DOHH2 (cell line): ENCODE data around the gene N4BP2L1.

ENCODE experiments used
- H3F3A ChIP-seq: fragments of 200-600 bp; sonication (generic), shearing (Covaris generic); 2 replicates; pipeline ENCODE4 v1.6.0; 2016; ENCODE audit warnings: antibody characterized with exemption, mild to moderate bottlenecking; ENCODE audit not compliant: control insufficient read depth, insufficient read depth
- H3K27ac ChIP-seq: fragments of 200-600 bp; sonication (generic); 2 replicates; pipeline ENCODE4 v1.5.1; 2014; ENCODE audit warnings: low read depth, mild to moderate bottlenecking, low read length, moderate library complexity
- H3K27me3 ChIP-seq: fragments of 200-600 bp; sonication (generic); 2 replicates; pipeline ENCODE4 v1.6.1; 2014; ENCODE audit warnings: mild to moderate bottlenecking, low read length, mixed read lengths; ENCODE audit not compliant: control insufficient read depth
- H3K36me3 ChIP-seq: fragments of 200-600 bp; sonication (generic); 2 replicates; pipeline ENCODE4 v1.6.1; 2014; ENCODE audit warnings: mild to moderate bottlenecking, low read length, moderate library complexity, mixed read lengths; ENCODE audit not compliant: control insufficient read depth
- H3K4me1 ChIP-seq: fragments of 200-600 bp; sonication (generic); 2 replicates; pipeline ENCODE4 v1.6.1; 2014; ENCODE audit warnings: mild to moderate bottlenecking, low read length, mixed read lengths; ENCODE audit not compliant: control insufficient read depth
- H3K4me2 ChIP-seq: fragments of 200-600 bp; sonication (generic); 2 replicates; pipeline ENCODE4 v1.6.0; 2014; ENCODE audit warnings: mild to moderate bottlenecking, low read length, moderate library complexity
- H3K4me3 ChIP-seq: fragments of 200-600 bp; sonication (generic); 2 replicates; pipeline ENCODE4 v1.5.1; 2014; ENCODE audit warnings: mild to moderate bottlenecking, low read length, mixed read lengths
- H3K79me2 ChIP-seq: fragments of 200-600 bp; sonication (generic); 2 replicates; pipeline ENCODE4 v1.6.1; 2014; ENCODE audit warnings: mild to moderate bottlenecking, low read length, mixed read lengths; ENCODE audit not compliant: control insufficient read depth
- H3K9me2 ChIP-seq: fragments of 200-600 bp; sonication (generic); replicated peaks from 2 replicates; pipeline ENCODE4 v1.6.1; 2014; ENCODE audit warnings: mild to moderate bottlenecking, low read length, mixed read lengths; ENCODE audit not compliant: control insufficient read depth
- H3K9me3 ChIP-seq: fragments of 200-600 bp; sonication (generic); 2 replicates; pipeline ENCODE4 v1.6.1; 2014; ENCODE audit warnings: antibody characterized with exemption, low read length, mixed read lengths; ENCODE audit not compliant: control insufficient read depth, insufficient read depth
- H4K20me1 ChIP-seq: fragments of 200-600 bp; sonication (generic); 2 replicates; pipeline ENCODE4 v1.6.0; 2014; ENCODE audit warnings: low read depth, mild to moderate bottlenecking, antibody characterized with exemption, low read length, moderate library complexity; ENCODE audit not compliant: control insufficient read depth, insufficient read depth
- CTCF ChIP-seq: fragments of 200-600 bp; sonication (generic); IDR thresholded peaks from one replicate; pipeline ENCODE4 v1.5.1; 2014; ENCODE audit warnings: antibody characterized with exemption, mild to moderate bottlenecking, low read depth, low read length; ENCODE audit not compliant: poor library complexity, severe bottlenecking
- EZH2phosphoT487 ChIP-seq: fragments of 200-600 bp; sonication (generic); IDR thresholded peaks from 2 replicates; pipeline ENCODE4 v1.6.1; 2017; ENCODE audit warnings: borderline replicate concordance, mild to moderate bottlenecking, antibody characterized with exemption, low read length, moderate library complexity, mixed read lengths

N4BP2L1 gene

GRCh38 chr13:32474999-32475792 is 47.3 kb upstream of the N4BP2L1 start:
- Histone ChIP-seq H3K9me3 (no peaks in the 10 kb centered on the region), H3K79me2 (no peaks in the 10 kb centered on the region), H3K36me3 (no peaks in the 10 kb centered on the region), H3K27ac (no peak overlapping the region), H3K27me3 (no peaks in the 10 kb centered on the region), H3F3A (no peaks in the 10 kb centered on the region), H3K4me2 (no peak overlapping the region), H3K9me2 (no peaks in the 10 kb centered on the region), H4K20me1 (no peaks in the 10 kb centered on the region), H3K4me3 (no peak overlapping the region), H3K4me1 (no peaks in the 10 kb centered on the region)
- TF ChIP-seq CTCF (no peak), EZH2phosphoT487 (no peak)

GRCh38 chr13:32473650-32474049 is 45.7 kb upstream of the N4BP2L1 start:
- Histone ChIP-seq H3K4me2 (no peak overlapping the region), H3K9me3 (no peaks in the 10 kb centered on the region), H4K20me1 (no peaks in the 10 kb centered on the region), H3F3A (no peaks in the 10 kb centered on the region), H3K4me3 (no peak overlapping the region), H3K27ac (no peak overlapping the region), H3K4me1 (no peaks in the 10 kb centered on the region), H3K27me3 (no peaks in the 10 kb centered on the region), H3K36me3 (no peaks in the 10 kb centered on the region), H3K9me2 (no peaks in the 10 kb centered on the region), H3K79me2 (no peaks in the 10 kb centered on the region)
- TF ChIP-seq CTCF = no peak
- TF ChIP-seq EZH2phosphoT487 = no peak

- H3K9me2 ChIP-seq = no peaks in the 10 kb centered on the region
- no peaks in the 10 kb centered on the region for H3K4me1 ChIP-seq
- no peaks in the 10 kb centered on the region for H3K27me3 ChIP-seq
- no peak for TF ChIP-seq CTCF
- TF ChIP-seq EZH2phosphoT487 = no peak
- H3K9me3 ChIP-seq = no peaks in the 10 kb centered on the region
- no peaks in the 10 kb centered on the region for H3F3A ChIP-seq
- H3K4me3 ChIP-seq = no peak overlapping the region
- H3K36me3 ChIP-seq = no peaks in the 10 kb centered on the region
- H4K20me1 ChIP-seq = no peaks in the 10 kb centered on the region
- no peak overlapping the region for H3K4me2 ChIP-seq
- no peaks in the 10 kb centered on the region for H3K79me2 ChIP-seq
- H3K27ac ChIP-seq = no peak overlapping the region
Measured at GRCh38 chr13:32472194-32472621, 44.3 kb upstream of the N4BP2L1 start.
